Activated T-helper 1 cell treated with anti-CD3 and anti-CD28 coated beads, Interleukin-2, amount 50 U/mL, for 16 hours (primary cell): ENCODE data around the gene ZBTB16.

ENCODE experiments used
- DNase-seq, 2 donors: peaks; one replicate each; pipeline ENCODE4 v3.0.0-alpha.2; 2020; ENCODE audit warnings: low read depth in 1 of 2, low spot score in 1 of 2

ZBTB16 gene

GRCh38 chr11:114232400-114233059, 173.0 kb downstream of the ZBTB16 start:
- no peak for DNase-seq

GRCh38 chr11:114233755-114234154, 174.2 kb downstream of the ZBTB16 start:
- DNase-seq = no peak

GRCh38 chr11:114236829-114237228, 177.3 kb downstream of the ZBTB16 start:
- DNase-seq = no peak

- no peak for DNase-seq
These were observed 178.1 kb downstream of the ZBTB16 start for GRCh38 chr11:114237321-114238280.

- DNase-seq = no peak
These were observed 180.2 kb downstream of the ZBTB16 start for GRCh38 chr11:114239753-114240161.

- no peak for DNase-seq
These were observed 182.5 kb downstream of the ZBTB16 start for GRCh38 chr11:114242032-114242431.

GRCh38 chr11:114243461-114244372, 184.2 kb downstream of the ZBTB16 start:
- no peak for DNase-seq

GRCh38 chr11:114244726-114245394, 185.3 kb downstream of the ZBTB16 start:
- no peak for DNase-seq

- DNase-seq = no peak
These were observed 187.0 kb downstream of the ZBTB16 start for GRCh38 chr11:114246321-114247069.

- no peak for DNase-seq
These were observed 187.7 kb downstream of the ZBTB16 start for GRCh38 chr11:114247070-114247789.

- DNase-seq = no peak
These were observed 190.7 kb downstream of the ZBTB16 start for GRCh38 chr11:114250180-114250579.

GRCh38 chr11:114250993-114251814, 191.7 kb downstream of the ZBTB16 start:
- DNase-seq = no peak

- DNase-seq = no peak
These were observed 192.4 kb downstream of the ZBTB16 start for GRCh38 chr11:114251815-114252337.

GRCh38 chr11:114252767-114253166, 193.3 kb downstream of the ZBTB16 start:
- DNase-seq = no peak

- no peak for DNase-seq
These were observed 194.3 kb downstream of the ZBTB16 start for GRCh38 chr11:114253771-114254170.

- DNase-seq = no peak
These were observed 195.1 kb downstream of the ZBTB16 start for GRCh38 chr11:114254571-114255146.

- no peak for DNase-seq
These were observed 195.8 kb downstream of the ZBTB16 start for GRCh38 chr11:114255289-114255688.
